AG10803 (cell line): ENCODE measurements around the gene NCOR1.

Experiments
- DNase-seq: peaks from one replicate; pipeline ENCODE4 v3.0.0; 2010; ENCODE audit warnings: low read depth
- H3K4me3 ChIP-seq: 2 replicates; pipeline ENCODE4 v1.5.1; 2011; ENCODE audit warnings: mild to moderate bottlenecking, low read length, control low read depth
- TF ChIP-seq, protein P1 (sequence below): conservative IDR thresholded peaks from 2 replicates; pipeline ENCODE4 v1.5.1; 2011; ENCODE audit warnings: mild to moderate bottlenecking, low read length, control low read depth, inconsistent platforms

NCOR1 gene

DNA sequence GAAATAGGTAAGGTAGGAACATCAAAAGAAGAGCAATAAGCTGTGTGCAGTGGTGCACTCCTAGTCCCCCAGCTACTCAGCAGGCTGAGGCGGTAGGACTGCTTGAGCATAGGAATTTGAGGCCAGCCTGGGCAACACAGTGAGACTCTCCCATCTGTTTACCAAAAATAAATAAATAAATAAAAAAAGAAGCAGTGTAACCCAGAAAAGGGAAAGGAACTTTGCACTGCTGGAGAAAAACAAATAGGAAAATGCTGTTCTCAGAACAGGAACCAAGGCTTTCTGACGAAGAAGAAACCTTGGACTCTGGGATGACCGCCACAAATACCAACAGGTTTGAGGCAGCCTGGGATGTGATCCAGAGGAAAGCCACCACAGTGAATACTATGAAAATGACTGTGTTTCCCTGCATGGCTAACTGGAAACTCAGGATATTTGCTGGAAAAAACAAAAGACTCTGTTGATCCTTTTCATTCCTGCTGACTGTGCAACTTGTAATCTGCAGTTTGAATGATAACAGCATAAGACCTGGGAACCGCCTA lies 174.6 kb downstream of the NCOR1 start:
- TF ChIP-seq, protein P1, sequence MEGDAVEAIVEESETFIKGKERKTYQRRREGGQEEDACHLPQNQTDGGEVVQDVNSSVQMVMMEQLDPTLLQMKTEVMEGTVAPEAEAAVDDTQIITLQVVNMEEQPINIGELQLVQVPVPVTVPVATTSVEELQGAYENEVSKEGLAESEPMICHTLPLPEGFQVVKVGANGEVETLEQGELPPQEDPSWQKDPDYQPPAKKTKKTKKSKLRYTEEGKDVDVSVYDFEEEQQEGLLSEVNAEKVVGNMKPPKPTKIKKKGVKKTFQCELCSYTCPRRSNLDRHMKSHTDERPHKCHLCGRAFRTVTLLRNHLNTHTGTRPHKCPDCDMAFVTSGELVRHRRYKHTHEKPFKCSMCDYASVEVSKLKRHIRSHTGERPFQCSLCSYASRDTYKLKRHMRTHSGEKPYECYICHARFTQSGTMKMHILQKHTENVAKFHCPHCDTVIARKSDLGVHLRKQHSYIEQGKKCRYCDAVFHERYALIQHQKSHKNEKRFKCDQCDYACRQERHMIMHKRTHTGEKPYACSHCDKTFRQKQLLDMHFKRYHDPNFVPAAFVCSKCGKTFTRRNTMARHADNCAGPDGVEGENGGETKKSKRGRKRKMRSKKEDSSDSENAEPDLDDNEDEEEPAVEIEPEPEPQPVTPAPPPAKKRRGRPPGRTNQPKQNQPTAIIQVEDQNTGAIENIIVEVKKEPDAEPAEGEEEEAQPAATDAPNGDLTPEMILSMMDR, result no peak
- DNase-seq, result peak; percentile 87
- H3K4me3 ChIP-seq, result no peak overlapping the region

DNA sequence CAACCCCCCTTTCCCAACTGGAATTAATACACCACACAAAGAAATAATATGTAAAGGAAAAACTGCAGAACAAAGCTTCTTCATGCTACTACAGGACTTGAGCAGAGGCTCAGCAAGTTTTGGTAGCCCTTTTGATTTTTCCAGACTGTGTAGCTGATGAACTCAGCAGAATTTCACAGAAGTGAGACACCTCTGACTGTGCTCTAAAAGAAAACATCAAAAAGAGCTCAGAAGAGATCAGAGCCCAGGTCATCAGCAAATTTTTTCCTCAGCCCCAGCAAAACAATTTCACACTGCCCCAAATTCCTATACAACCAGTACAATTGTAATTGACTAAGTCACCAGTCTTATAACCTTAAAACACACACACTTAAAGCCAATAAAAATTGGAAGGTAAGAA lies 177.7 kb downstream of the NCOR1 start:
- DNase-seq, result no peak
- TF ChIP-seq, protein P1, result no peak

DNA sequence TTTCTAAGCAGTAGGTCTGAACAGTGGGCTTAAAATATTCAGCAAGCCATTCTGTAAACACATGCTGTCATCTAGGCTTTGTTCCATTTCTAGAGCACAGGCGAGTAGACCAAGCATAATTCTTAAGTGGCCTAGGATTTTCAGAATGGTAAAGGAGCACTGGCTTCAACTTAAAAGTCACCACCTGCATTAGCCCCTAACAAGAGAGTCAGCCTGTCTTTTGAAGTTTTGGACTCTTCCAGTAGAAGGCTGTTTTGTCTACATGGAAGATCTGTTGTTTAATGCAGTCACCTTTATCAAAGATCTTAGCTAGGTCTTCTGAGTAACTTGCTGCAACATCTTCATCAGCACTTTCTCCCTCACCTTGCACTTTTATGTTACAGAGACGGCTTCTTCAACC lies 179.1 kb downstream of the NCOR1 start:
- DNase-seq, result no peak
- TF ChIP-seq, protein P1, result no peak
- H3K4me3 ChIP-seq, result no peak overlapping the region

More for the DNA sequence above, 177.7 kb downstream of the NCOR1 start:
- no peak overlapping the region for H3K4me3 ChIP-seq

DNA sequence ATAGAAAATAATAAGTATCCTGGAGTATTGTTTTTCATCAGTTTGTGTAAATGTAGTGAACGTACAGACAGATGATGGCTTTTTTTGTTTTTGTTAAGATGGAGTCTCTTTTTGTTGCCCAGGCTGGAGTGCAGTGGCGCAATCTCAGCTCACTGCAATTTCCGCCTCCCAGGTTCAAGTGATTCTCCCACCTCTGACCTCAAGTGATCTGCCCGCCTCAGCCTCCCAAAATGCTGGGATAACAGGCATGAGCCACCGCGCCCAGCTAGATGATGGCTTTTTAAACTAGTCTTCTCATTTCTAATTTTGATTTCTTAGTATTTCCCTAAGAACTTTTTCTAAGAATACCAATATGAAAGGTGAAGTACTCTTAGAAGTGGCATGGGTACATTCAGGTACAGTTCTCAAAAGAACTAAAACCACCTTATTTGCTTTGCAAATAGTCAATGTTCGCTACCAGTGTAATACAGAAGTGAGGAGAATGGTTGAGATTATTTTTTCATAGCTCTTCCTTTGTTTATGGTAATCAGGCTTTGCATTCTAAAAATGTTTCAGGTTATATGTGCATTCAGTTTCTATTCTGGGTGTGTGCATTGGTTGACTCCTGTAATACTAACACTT lies 181.5 kb downstream of the NCOR1 start:
- DNase-seq, result no peak
- TF ChIP-seq, protein P1, result no peak
- H3K4me3 ChIP-seq, result no peak overlapping the region

DNA sequence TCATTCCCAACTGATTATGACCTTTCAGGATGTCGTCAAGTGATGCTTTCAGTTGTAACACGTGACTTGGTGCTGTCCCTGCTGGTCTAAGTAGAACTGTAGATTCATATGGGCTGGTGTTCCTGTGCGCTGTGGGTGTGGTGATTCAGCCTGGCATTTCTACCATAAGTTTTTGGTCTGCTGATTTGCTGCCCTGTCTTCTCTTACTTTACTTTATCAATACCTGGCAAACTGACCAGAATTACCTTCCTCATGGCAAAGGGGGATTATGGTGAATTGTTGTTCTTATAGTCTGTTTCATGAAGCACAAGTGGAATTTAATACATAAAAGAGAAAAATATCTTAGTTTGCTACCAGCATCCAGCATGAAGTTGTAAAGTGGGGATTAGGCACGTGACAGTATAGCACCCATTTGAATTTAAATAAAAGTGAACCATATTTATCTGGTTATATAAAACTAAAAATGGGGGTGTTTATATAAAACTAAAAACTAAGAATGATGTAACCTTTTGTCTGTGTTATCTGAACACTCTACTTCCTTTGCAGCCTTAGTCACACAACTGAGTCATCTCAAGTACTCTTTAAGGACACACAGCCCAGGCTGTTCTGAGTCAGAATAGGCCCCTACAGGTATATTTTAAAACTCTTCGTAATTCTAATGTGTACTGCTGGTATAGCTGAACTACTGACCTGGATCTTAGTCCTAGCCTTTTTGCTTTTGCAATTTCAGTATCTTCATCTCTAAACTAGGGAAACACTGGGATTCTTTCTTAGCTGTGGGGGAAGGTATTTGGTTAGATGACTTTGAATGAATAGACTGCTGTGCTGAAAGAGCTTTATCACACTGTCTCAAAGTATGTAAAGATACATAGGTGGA lies 187.4 kb downstream of the NCOR1 start:
- TF ChIP-seq, protein P1, result peak; percentile 15
- H3K4me3 ChIP-seq, result no peak overlapping the region
- peak; percentile 88 for DNase-seq

DNA sequence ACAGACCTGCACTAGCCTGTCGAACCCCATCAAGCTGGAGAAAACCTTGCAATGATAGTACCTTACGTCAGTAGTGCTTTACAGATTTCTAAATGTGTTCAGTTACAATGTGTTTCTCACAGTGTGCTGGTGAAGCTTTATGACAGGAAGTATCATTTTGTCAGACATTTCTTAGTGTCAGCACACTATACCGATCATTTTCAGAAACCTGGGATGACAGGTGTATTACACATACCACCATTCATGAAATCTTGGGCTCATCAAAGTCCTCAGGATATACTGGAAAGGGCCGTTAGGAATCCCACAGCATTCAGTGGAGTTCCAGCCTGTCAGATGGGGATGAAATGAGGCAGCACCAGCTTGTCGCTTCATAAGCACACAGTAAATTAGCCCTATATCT lies 188.4 kb downstream of the NCOR1 start:
- TF ChIP-seq, protein P1, result no peak
- no peak for DNase-seq
- no peak overlapping the region for H3K4me3 ChIP-seq
